ENCODE measurements around the gene MGAT2. TPM values are rescaled to one million over a fixed set of nuclear protein-coding genes. Genes with fewer than 3 reads are reported as not detected.

MGAT2 gene
- total and polyA plus RNA-seq, 9 of the 15 experiments (the other 6 are each of a cell fraction or from before 2014, with no cell fraction given), result 0.03 to 33.3 (median 24.6) TPM; not detected in 1

DNA sequence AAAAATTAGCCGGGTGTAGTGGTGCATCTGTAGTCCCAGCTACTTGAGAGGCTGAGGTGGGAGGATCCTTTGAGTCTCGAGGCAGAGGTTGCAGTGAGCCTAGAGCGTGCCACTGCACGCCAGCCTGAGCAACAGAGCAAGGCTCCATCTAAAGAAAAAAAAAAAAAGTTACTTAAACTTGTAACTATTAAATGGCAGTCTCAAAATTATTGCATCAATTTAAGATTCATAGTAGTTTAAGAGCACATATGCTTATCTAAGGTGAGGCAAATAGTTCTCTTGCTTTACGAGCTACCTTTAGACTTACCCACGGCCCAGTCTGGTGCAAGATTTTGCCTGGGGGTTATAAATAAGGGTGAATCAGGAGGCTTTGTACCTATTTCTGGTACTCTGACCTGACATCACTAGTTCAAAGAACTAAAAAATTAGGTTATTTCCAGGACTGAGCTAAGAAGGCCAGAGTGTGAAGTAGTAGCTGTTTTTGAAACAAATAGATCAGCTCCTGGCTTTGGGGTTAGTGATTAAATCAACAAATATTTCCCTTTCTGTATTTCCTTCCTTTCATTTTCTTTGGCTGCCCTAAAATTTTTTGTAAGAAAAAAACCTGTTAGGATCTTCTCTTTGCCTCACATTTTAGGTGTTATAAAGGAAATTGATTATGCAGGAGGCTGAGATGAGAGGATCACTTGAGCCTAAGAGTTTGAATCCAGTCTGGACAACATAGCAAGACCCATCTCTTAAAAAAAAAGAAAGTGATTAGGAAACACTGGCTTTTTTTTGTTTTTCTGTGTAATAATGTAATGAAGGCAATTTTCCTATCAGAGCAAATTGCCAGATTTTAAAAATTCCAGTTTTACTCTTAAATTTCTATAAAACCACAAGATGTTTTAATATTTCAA, 3.6 kb downstream of the MGAT2 start (continued):
- TF ChIP-seq NR1H2 (CRISPR knock-in tag; IDR thresholded peaks at IDR 0.05), result no peak
- TF ChIP-seq, protein P1, sequence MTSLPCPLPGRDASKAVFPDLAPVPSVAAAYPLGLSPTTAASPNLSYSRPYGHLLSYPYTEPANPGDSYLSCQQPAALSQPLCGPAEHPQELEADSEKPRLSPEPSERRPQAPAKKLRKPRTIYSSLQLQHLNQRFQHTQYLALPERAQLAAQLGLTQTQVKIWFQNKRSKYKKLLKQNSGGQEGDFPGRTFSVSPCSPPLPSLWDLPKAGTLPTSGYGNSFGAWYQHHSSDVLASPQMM (CRISPR knock-in tag; IDR thresholded peaks at IDR 0.05), result no peak
- no peak for TF ChIP-seq HNRNPL (IDR thresholded peaks at IDR 0.05; ENCODE audit: low read depth, low read length)
- no peak for TF ChIP-seq ZNF668 (CRISPR knock-in tag; IDR thresholded peaks at IDR 0.05)
- no peak for TF ChIP-seq KLF1 (tag; IDR thresholded peaks at IDR 0.05)
- TF ChIP-seq, protein P2, sequence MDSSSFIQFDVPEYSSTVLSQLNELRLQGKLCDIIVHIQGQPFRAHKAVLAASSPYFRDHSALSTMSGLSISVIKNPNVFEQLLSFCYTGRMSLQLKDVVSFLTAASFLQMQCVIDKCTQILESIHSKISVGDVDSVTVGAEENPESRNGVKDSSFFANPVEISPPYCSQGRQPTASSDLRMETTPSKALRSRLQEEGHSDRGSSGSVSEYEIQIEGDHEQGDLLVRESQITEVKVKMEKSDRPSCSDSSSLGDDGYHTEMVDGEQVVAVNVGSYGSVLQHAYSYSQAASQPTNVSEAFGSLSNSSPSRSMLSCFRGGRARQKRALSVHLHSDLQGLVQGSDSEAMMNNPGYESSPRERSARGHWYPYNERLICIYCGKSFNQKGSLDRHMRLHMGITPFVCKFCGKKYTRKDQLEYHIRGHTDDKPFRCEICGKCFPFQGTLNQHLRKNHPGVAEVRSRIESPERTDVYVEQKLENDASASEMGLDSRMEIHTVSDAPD (CRISPR knock-in tag; IDR thresholded peaks at IDR 0.05), result no peak
- TF ChIP-seq GTF2F1 (IDR thresholded peaks at IDR 0.05; ENCODE audit: low read depth, low read length), result no peak
- no peak for TF ChIP-seq WHSC1 (IDR thresholded peaks at IDR 0.05; ENCODE audit: low read length)
- TF ChIP-seq, protein P3, sequence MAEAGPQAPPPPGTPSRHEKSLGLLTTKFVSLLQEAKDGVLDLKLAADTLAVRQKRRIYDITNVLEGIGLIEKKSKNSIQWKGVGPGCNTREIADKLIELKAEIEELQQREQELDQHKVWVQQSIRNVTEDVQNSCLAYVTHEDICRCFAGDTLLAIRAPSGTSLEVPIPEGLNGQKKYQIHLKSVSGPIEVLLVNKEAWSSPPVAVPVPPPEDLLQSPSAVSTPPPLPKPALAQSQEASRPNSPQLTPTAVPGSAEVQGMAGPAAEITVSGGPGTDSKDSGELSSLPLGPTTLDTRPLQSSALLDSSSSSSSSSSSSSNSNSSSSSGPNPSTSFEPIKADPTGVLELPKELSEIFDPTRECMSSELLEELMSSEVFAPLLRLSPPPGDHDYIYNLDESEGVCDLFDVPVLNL (CRISPR knock-in tag; IDR thresholded peaks at IDR 0.05; ENCODE audit: low read depth), result no peak

Measured in K562 (cell line).